ENCODE results near the gene RAPGEF2. TPM values are rescaled to one million over a fixed set of nuclear protein-coding genes. Genes with fewer than 3 reads are reported as not detected.
"Not testable (repeated sequence)": the region's sequence is repeated elsewhere in the genome, so short reads cannot be mapped to it uniquely, and the experiment has no call there.

RAPGEF2 gene
- total and polyA plus RNA-seq, 2 experiments from 2014 or later: 17.3 to 96.0 TPM

DNA sequence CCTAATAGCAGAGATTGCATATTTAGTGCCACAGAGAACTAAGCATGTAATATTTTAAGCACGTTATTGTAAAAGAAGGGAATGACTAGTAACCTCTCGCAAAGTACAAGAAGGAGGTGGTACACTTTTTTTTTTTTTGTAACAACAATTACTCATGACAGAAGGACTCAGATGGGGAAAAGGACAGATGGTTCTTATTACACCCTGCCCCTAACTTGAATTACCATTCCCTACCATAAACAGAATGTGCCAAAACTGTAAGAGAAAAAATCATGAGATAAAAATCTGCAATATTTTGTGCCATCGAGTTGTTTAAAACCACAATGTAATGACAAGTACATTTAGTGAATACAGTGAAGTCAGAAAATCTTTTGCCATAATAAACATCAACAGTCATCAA, 33.0 kb upstream of the RAPGEF2 start:
- no peak for DNase-seq (ENCODE audit: low read depth in 1 of 2, low spot score in 1 of 2)
- H3K27ac ChIP-seq: no peak overlapping the region
- no peaks in the 10 kb centered on the region for H3K4me1 ChIP-seq (ENCODE audit: low read depth)
- no peaks in the 10 kb centered on the region for H3K9me3 ChIP-seq (ENCODE audit: low read depth)
- TF ChIP-seq, protein P1, sequence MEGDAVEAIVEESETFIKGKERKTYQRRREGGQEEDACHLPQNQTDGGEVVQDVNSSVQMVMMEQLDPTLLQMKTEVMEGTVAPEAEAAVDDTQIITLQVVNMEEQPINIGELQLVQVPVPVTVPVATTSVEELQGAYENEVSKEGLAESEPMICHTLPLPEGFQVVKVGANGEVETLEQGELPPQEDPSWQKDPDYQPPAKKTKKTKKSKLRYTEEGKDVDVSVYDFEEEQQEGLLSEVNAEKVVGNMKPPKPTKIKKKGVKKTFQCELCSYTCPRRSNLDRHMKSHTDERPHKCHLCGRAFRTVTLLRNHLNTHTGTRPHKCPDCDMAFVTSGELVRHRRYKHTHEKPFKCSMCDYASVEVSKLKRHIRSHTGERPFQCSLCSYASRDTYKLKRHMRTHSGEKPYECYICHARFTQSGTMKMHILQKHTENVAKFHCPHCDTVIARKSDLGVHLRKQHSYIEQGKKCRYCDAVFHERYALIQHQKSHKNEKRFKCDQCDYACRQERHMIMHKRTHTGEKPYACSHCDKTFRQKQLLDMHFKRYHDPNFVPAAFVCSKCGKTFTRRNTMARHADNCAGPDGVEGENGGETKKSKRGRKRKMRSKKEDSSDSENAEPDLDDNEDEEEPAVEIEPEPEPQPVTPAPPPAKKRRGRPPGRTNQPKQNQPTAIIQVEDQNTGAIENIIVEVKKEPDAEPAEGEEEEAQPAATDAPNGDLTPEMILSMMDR (IDR thresholded peaks at IDR 0.05; ENCODE audit: low read depth, low read length): no peak
- no peak overlapping the region for H3K4me3 ChIP-seq
- H3K27me3 ChIP-seq: no peaks in the 10 kb centered on the region
- H3K36me3 ChIP-seq: no peaks in the 10 kb centered on the region

DNA sequence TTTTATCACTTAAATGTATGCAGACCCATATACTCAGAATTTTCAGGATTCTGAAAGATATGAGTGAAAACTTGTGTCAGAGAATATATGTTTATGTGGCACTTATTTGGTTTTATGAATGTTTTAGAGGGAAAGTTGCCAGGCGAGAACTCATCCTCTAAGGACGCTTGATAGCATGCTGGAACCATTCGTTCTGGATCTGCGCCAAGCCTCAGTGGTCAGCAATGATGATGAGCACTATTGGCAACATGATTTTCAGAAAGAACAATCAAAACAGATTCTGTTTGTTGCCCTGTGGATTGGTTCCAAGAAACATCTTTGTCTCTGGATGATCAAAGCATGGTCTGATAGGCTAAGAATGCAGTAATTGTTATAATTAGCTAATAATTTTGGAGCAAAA, 32.1 kb upstream of the RAPGEF2 start:
- H3K4me3 ChIP-seq: no peak overlapping the region
- no peaks in the 10 kb centered on the region for H3K9me3 ChIP-seq (ENCODE audit: low read depth)
- peak in 1 of 2 donors; percentile 48 for DNase-seq (ENCODE audit: low read depth in 1 of 2, low spot score in 1 of 2)
- no peaks in the 10 kb centered on the region for H3K27me3 ChIP-seq
- TF ChIP-seq, protein P1 (IDR thresholded peaks at IDR 0.05; ENCODE audit: low read depth, low read length): no peak
- no peak overlapping the region for H3K27ac ChIP-seq
- H3K36me3 ChIP-seq: no peaks in the 10 kb centered on the region
- no peaks in the 10 kb centered on the region for H3K4me1 ChIP-seq (ENCODE audit: low read depth)

DNA sequence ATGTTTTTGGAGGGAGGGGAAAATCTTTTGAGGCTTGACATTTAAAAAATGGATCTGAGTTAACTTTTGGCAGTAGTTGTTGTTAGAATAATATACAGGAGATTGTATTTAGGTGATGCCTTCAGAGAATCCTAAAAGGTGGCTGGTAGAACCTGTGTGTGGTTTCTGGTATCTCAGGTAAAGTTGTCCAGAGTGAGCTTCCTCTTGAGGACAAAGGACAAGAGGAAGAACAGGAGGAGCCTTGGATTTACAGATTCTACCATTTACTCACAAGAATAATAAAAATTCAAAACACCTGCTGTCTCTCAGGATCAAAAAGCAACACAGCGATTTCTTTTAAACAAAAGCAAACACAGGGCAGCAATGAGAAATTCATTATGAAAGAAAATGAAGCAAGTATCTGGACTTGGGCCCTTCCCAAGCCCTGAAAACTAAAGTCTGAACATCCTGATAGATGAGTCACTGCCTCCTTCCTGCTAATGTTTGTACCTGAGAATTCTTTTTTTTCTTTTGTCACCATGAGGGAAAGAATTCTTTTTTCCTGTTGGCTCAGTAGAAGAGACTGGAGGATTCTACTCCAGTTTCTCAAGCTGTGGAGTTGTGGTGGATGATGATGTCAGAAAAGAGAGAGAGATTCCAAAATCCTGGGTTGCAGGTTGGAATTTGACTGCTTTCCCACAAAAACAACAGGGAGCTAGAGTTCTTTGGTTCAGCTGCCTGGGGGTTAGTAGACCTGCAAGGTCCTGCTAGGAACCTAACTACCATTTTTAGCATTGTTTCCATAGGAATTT, 31.5 kb upstream of the RAPGEF2 start:
- H3K4me3 ChIP-seq: no peak overlapping the region
- TF ChIP-seq, protein P1 (IDR thresholded peaks at IDR 0.05; ENCODE audit: low read depth, low read length): no peak
- DNase-seq (ENCODE audit: low read depth in 1 of 2, low spot score in 1 of 2): peak in 1 of 2 donors; percentile 51
- no peaks in the 10 kb centered on the region for H3K9me3 ChIP-seq (ENCODE audit: low read depth)
- H3K4me1 ChIP-seq (ENCODE audit: low read depth): no peaks in the 10 kb centered on the region
- no peaks in the 10 kb centered on the region for H3K36me3 ChIP-seq
- no peak overlapping the region for H3K27ac ChIP-seq
- no peaks in the 10 kb centered on the region for H3K27me3 ChIP-seq

DNA sequence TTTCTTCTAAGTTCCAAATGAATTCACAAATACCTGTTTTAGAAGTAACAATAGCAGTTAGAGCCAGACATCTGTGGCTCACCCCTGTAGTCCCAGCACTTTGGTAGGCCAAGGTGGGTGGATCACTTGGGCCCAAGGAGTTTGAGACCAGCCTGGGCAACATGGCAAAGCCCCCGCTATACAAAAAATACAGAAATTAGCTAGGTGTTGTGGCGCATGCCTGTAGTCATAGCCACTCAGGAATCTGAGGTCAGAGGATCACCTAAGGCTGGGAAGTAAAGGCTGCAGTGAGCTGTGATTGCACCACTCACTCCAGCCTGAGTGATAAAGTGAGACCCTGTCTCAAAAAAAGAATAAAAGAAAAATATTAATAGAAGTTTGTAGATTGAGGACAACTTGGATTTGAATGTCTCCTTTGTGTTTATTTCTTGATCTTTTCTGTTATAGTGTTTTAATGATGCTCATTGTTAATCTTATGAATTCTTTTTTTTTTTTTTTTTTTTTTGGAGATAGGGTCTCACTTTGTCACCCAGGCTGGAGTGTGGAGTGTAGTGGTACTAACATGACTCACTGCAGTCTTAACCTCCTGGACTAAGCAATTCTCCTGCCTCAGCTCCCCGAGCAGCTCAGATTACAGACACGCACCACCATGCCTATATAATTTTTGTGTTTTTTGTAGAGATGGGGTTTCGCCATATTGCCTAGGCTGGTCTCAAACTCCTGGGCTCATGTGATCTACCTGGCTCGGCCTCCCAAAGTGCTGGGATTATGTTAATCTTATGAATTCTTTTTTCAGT, 30.7 kb upstream of the RAPGEF2 start:
- Histone ChIP-seq H3K9me3 (ENCODE audit: low read depth) (no peaks in the 10 kb centered on the region), H3K27me3 (no peaks in the 10 kb centered on the region), H3K36me3 (no peaks in the 10 kb centered on the region), H3K4me1 (ENCODE audit: low read depth) (no peaks in the 10 kb centered on the region), H3K4me3 (no peak overlapping the region), H3K27ac (no peak overlapping the region)
- TF ChIP-seq, protein P1 (IDR thresholded peaks at IDR 0.05; ENCODE audit: low read depth, low read length): no peak
- no peak for DNase-seq (ENCODE audit: low read depth in 1 of 2, low spot score in 1 of 2)

DNA sequence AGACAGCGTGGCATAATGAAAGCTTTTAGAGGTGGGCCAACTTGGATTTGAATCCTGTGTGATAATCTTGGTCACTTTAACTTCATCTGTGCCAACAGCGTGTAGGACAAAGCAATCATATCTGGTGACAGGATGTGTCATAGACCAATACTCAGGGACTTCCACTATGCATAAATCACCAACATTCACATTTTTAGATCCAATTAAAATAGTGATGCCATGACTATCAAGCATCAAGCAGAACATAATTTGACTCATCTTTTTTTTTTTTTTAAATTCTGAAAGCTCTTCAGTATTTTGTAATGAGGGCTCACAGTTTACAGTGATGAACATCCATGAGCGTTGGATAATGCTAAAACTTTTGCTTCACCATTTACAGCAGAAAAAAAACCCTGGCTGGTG, 27.3 kb upstream of the RAPGEF2 start:
- TF ChIP-seq, protein P1 (IDR thresholded peaks at IDR 0.05; ENCODE audit: low read depth, low read length): no peak
- H3K4me1 ChIP-seq (ENCODE audit: low read depth): no peaks in the 10 kb centered on the region
- H3K4me3 ChIP-seq: no peak overlapping the region
- no peaks in the 10 kb centered on the region for H3K9me3 ChIP-seq (ENCODE audit: low read depth)
- H3K27me3 ChIP-seq: no peaks in the 10 kb centered on the region
- H3K27ac ChIP-seq: no peak overlapping the region
- H3K36me3 ChIP-seq: no peaks in the 10 kb centered on the region
- no peak for DNase-seq (ENCODE audit: low read depth in 1 of 2, low spot score in 1 of 2)

DNA sequence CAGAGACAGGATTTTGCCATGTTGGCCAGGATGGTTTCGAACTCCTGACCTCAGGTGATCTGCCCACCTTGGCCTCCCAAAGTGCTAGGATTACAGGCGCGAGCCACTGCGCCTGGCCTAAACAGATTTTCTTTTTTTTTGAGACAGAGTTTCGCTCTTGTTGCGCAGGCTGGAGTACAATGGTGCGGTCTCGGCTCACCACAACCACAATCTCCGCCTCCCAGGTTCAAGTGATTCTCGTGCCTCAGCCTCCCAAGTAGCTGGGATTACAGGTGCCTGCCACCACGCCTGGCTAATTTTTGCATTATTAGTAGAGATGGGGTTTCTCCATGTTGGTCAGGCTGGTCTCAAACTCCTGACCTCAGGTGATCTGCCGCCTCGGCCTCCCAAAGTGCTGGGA, 25.9 kb upstream of the RAPGEF2 start:
- not testable (repeated sequence) for H3K27ac ChIP-seq; DNase-seq (ENCODE audit: low read depth in 1 of 2, low spot score in 1 of 2); H3K4me1 ChIP-seq (ENCODE audit: low read depth); H3K36me3 ChIP-seq; H3K4me3 ChIP-seq; H3K9me3 ChIP-seq (ENCODE audit: low read depth); H3K27me3 ChIP-seq
